GM23248 (cell line): Measurements from ENCODE around the gene NFE2L3. TPM values are rescaled to one million over a fixed set of nuclear protein-coding genes. Genes with fewer than 3 reads are reported as not detected.

Experiments
- DNase-seq: peaks from one replicate; pipeline ENCODE4 v3.0.0-alpha.2; 2015
- H2AFZ ChIP-seq: fragments of 200-600 bp; sonication (generic); 2 replicates; pipeline ENCODE4 v1.6.1; 2016; ENCODE audit warnings: antibody characterized with exemption
- H3F3A ChIP-seq: fragments of 200-600 bp; sonication (generic); 2 replicates; pipeline ENCODE4 v1.6.1; 2016; ENCODE audit warnings: mild to moderate bottlenecking, antibody characterized with exemption, mixed run types; ENCODE audit not compliant: insufficient read depth
- H3K27ac ChIP-seq: fragments of 200-600 bp; sonication (generic); 2 replicates; pipeline ENCODE4 v1.5.1; 2016; ENCODE audit warnings: mild to moderate bottlenecking
- H3K27me3 ChIP-seq: fragments of 200-600 bp; sonication (generic); replicated peaks from 2 replicates; pipeline ENCODE4 v1.6.1; 2016; ENCODE audit warnings: mild to moderate bottlenecking; ENCODE audit not compliant: insufficient read depth
- H3K36me3 ChIP-seq: fragments of 200-600 bp; sonication (generic); 2 replicates; pipeline ENCODE4 v1.6.1; 2016; ENCODE audit warnings: low read depth, mild to moderate bottlenecking
- H3K4me1 ChIP-seq: fragments of 200-600 bp; sonication (generic); 2 replicates; pipeline ENCODE4 v1.6.1; 2016; ENCODE audit warnings: mild to moderate bottlenecking; ENCODE audit not compliant: insufficient read depth
- H3K4me2 ChIP-seq: fragments of 200-600 bp; sonication (generic); one replicate; pipeline ENCODE4 v1.6.1; 2016; ENCODE audit warnings: mild to moderate bottlenecking; ENCODE audit not compliant: unreplicated experiment
- H3K4me3 ChIP-seq: fragments of 200-600 bp; sonication (generic); 2 replicates; pipeline ENCODE4 v1.5.1; 2016; ENCODE audit warnings: mild to moderate bottlenecking
- H3K79me2 ChIP-seq: fragments of 200-600 bp; sonication (generic); 2 replicates; pipeline ENCODE4 v1.6.1; 2016; ENCODE audit warnings: mild to moderate bottlenecking; ENCODE audit not compliant: insufficient read depth
- H3K9ac ChIP-seq: fragments of 200-600 bp; sonication (generic); 2 replicates; pipeline ENCODE4 v1.6.1; 2016; ENCODE audit warnings: mild to moderate bottlenecking
- H3K9me2 ChIP-seq: fragments of 200-600 bp; sonication (generic); 2 replicates; pipeline ENCODE4 v1.6.1; 2016; ENCODE audit warnings: mixed run types, mild to moderate bottlenecking, moderate library complexity; ENCODE audit not compliant: insufficient read depth
- H3K9me3 ChIP-seq: fragments of 200-600 bp; sonication (generic); one replicate; pipeline ENCODE4 v1.6.1; 2017; ENCODE audit warnings: low read depth
- H4K20me1 ChIP-seq: fragments of 200-600 bp; sonication (generic); 2 replicates; pipeline ENCODE4 v1.6.0; 2016; ENCODE audit not compliant: insufficient read depth
- EZH2 ChIP-seq: fragments of 200-600 bp; sonication (generic); IDR thresholded peaks from 2 replicates; pipeline ENCODE4 v1.6.1; 2018; ENCODE audit warnings: antibody characterized with exemption, mild to moderate bottlenecking; ENCODE audit not compliant: insufficient read depth, poor library complexity, severe bottlenecking
- EZH2phosphoT487 ChIP-seq: fragments of 200-600 bp; sonication (generic); IDR thresholded peaks from 2 replicates; pipeline ENCODE4 v1.6.1; 2018; ENCODE audit warnings: antibody characterized with exemption, moderate library complexity, mild to moderate bottlenecking, low read depth; ENCODE audit not compliant: insufficient read depth
- WGBS, 2 experiments: methylation state at CpG; one replicate each; pipeline ENCODE4 v1.1.6; 2015 to 2017; ENCODE audit warnings: low lambda C conversion rate in 2 of 2, low coverage in 1 of 2; ENCODE audit errors: missing lambda C conversion rate in 2 of 2; 5-methylcytosine and 5-hydroxymethylcytosine counted together
- in situ Hi-C: fragments of 300-500 bp; cut with MboI; formaldehyde crosslinking; loops from 2 replicates; pipeline ENCODE4 v1.15.0; 2020
- polyA plus RNA-seq: library from polyadenylated mRNA; unstranded; fragments of >200 nt; fragmentation: Nextera tagmentation; extraction: Ambion mirVana; gene quantifications from 2 replicates; pipeline ENCODE4 v1.2.1, GENCODE V29; 2016
- total RNA-seq: library from RNA; depleted of rRNA; stranded (reverse); fragments of >200 nt; shearing (Covaris generic); gene quantifications from 2 replicates; pipeline ENCODE4 v1.2.3, GENCODE V29; 2014; rRNA removed

Gene NFE2L3
- total and polyA plus RNA-seq, 2 experiments from 2014 or later, result 0.70 to 1.4 TPM

DNA sequence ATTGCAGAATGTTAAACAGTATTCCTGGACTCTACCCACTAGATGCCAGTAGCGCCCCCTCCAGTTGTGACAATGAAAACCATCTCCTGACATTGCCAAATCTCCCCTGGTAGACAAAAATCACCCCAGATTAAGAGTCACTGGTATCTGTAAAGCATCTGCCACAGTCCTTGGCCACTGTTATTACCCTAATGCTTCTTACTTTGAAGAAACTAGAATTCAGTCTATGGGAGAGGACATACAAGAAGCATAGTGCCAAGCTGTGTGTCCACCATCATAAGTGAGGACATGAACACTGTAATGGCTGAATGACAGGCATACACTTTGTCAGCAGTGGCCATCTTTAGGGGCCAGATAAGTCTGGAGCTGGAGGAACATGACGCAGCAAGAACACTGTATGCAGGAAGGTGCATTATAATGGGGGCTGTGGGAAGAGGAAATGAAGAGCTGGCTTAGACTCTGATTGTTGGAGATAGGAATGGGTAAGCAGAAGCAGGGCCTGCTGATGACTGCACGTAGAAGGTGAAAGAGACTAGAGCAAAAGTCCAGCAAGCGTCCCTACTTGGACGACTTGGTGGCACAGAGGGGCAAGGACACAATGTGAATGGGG, 82.0 kb downstream of the NFE2L3 start:
- Histone ChIP-seq H3K4me3 (no peak overlapping the region), H2AFZ (no peak overlapping the region), H3K9ac (no peak overlapping the region), H3K27me3 (no peaks in the 10 kb centered on the region), H3K9me3 (no peaks in the 10 kb centered on the region), H3K9me2 (no peaks in the 10 kb centered on the region), H3K4me2 (no peak overlapping the region), H3F3A (no peaks in the 10 kb centered on the region), H3K27ac (no peak overlapping the region), H3K4me1 (no peaks in the 10 kb centered on the region), H3K79me2 (no peaks in the 10 kb centered on the region), H4K20me1 (no peaks in the 10 kb centered on the region), H3K36me3 (no peaks in the 10 kb centered on the region)
- no peak for DNase-seq
- in situ Hi-C loops, result no loop called here
- no peak for TF ChIP-seq EZH2phosphoT487
- TF ChIP-seq EZH2, result no peak
- 60 to 64% methylated on average over 5 of the region's 5 CpGs for WGBS, 2 experiments

Other genes with a start within 250 kb of the NFE2L3 start
- 125 and 134 TPM in 2 replicates for gene HNRNPA2B1, start 48.5 kb downstream of the NFE2L3 start, total RNA-seq
- gene HNRNPA2B1, start 48.5 kb downstream of the NFE2L3 start, polyA plus RNA-seq, result 493 and 529 TPM in 2 replicates
- gene CBX3, start 49.5 kb downstream of the NFE2L3 start, total RNA-seq, result 109 and 122 TPM in 2 replicates
- gene CBX3, start 49.5 kb downstream of the NFE2L3 start, polyA plus RNA-seq, result 71.1 and 73.3 TPM in 2 replicates
- 1.4 and 1.5 TPM in 2 replicates for gene SNX10, start 139.7 kb downstream of the NFE2L3 start, total RNA-seq
- gene SNX10, start 139.7 kb downstream of the NFE2L3 start, polyA plus RNA-seq, result 0.27 and 0.60 TPM in 2 replicates